ENCODE results near the gene CYB5D1. TPM values are rescaled to one million over a fixed set of nuclear protein-coding genes. Genes with fewer than 3 reads are reported as not detected.

CYB5D1 gene
- total and polyA plus RNA-seq, 2 experiments from 2014 or later = 12.2 to 14.1 TPM

DNA sequence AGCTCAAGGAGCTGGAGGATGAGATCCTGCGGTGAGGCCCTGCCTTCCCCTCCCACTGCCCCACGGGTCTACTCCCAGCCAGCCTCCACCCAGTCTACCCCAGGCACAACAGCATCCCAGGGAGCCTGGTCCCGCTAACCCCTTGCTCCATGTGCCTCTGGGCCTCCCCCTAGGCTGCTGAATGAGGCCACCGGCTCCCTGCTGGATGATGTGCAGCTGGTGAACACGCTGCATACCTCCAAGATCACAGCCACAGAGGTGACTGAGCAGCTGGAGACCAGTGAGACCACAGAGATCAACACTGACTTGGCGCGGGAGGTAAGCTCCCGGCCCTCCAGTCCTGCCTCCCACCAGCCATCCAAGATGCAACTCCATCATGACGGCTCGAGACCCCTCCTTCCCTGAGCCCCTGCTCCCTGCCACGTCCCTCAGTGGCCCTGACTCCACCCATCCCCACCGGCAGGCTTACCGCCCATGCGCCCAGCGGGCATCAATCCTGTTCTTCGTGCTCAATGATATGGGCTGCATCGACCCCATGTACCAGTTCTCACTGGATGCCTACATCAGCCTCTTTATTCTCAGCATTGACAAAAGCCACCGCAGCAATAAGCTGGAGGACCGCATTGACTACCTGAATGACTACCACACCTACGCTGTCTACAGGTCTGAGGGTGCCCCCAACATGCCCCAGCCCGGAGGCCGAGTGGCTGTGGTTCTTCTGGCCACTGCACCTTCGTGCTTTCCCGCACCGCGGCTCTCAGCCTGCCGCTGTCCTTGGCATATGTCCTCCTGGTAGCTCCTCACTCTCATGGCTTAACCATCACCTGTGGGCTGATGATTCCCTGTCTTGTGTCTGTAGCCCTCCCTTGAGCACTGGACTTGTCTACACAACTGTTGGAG, 38.8 kb upstream of the CYB5D1 start:
- Histone ChIP-seq H4K20me1 (ENCODE audit: insufficient read depth, poor library complexity, severe bottlenecking) (no peaks in the 10 kb centered on the region), H2AFZ (no peak overlapping the region), H3K79me2 (no peaks in the 10 kb centered on the region), H3K9me3 (ENCODE audit: low read depth) (no peaks in the 10 kb centered on the region), H3K4me1 (ENCODE audit: insufficient read depth) (peaks cover 9% of the 10 kb centered on the region), H3K36me3 (replicated peaks; ENCODE audit: insufficient read depth, low read depth) (no peaks in the 10 kb centered on the region), H3K4me3 (no peak overlapping the region), H3K4me2 (no peak overlapping the region), H3K9me2 (replicated peaks; ENCODE audit: insufficient read depth) (no peaks in the 10 kb centered on the region), H3K27ac (no peak overlapping the region), H3K27me3 (no peaks in the 10 kb centered on the region)
- 97% methylated on average over 25 of the region's 27 CpGs for WGBS (ENCODE audit: low lambda C conversion rate, missing lambda C conversion rate)
- DNase-seq (ENCODE audit: low spot score) = no peak
- TF ChIP-seq CTCF (IDR thresholded peaks at IDR 0.05; ENCODE audit: poor library complexity) = no peak
- no peak for TF ChIP-seq EZH2phosphoT487 (IDR thresholded peaks at IDR 0.05; ENCODE audit: low read depth, severe bottlenecking, unreplicated experiment)
- TF ChIP-seq EZH2 (IDR thresholded peaks at IDR 0.05; ENCODE audit: borderline replicate concordance) = no peak

GRCh38 chr17:7820231-7820630, 37.6 kb upstream of the CYB5D1 start:
- Histone ChIP-seq H3K4me2 (no peak overlapping the region), H3K36me3 (replicated peaks; ENCODE audit: insufficient read depth, low read depth) (no peaks in the 10 kb centered on the region), H3K4me1 (ENCODE audit: insufficient read depth) (peaks cover 9% of the 10 kb centered on the region), H4K20me1 (ENCODE audit: insufficient read depth, poor library complexity, severe bottlenecking) (no peaks in the 10 kb centered on the region), H3K9me2 (replicated peaks; ENCODE audit: insufficient read depth) (no peaks in the 10 kb centered on the region), H3K79me2 (no peaks in the 10 kb centered on the region), H3K4me3 (no peak overlapping the region), H2AFZ (no peak overlapping the region), H3K27me3 (no peaks in the 10 kb centered on the region), H3K9me3 (ENCODE audit: low read depth) (no peaks in the 10 kb centered on the region), H3K27ac (no peak overlapping the region)
- TF ChIP-seq CTCF (IDR thresholded peaks at IDR 0.05; ENCODE audit: poor library complexity) (no peak), EZH2phosphoT487 (IDR thresholded peaks at IDR 0.05; ENCODE audit: low read depth, severe bottlenecking, unreplicated experiment) (no peak), EZH2 (IDR thresholded peaks at IDR 0.05; ENCODE audit: borderline replicate concordance) (no peak)
- peak; percentile 1 for DNase-seq (ENCODE audit: low spot score)
- WGBS (ENCODE audit: low lambda C conversion rate, missing lambda C conversion rate) = 87% methylated on average over 5 of the region's 5 CpGs

GRCh38 chr17:7822126-7822525, 35.7 kb upstream of the CYB5D1 start:
- no peaks in the 10 kb centered on the region for H3K79me2 ChIP-seq
- no peaks in the 10 kb centered on the region for H3K9me2 ChIP-seq (replicated peaks; ENCODE audit: insufficient read depth)
- 80% methylated on average over 14 of the region's 14 CpGs for WGBS (ENCODE audit: low lambda C conversion rate, missing lambda C conversion rate)
- H4K20me1 ChIP-seq (ENCODE audit: insufficient read depth, poor library complexity, severe bottlenecking) = no peaks in the 10 kb centered on the region
- H3K27ac ChIP-seq = no peak overlapping the region
- no peak overlapping the region for H3K4me3 ChIP-seq
- no peaks in the 10 kb centered on the region for H3K36me3 ChIP-seq (replicated peaks; ENCODE audit: insufficient read depth, low read depth)
- H3K27me3 ChIP-seq = no peaks in the 10 kb centered on the region
- no peak for DNase-seq (ENCODE audit: low spot score)
- no peak for TF ChIP-seq CTCF (IDR thresholded peaks at IDR 0.05; ENCODE audit: poor library complexity)
- TF ChIP-seq EZH2 (IDR thresholded peaks at IDR 0.05; ENCODE audit: borderline replicate concordance) = no peak
- no peak for TF ChIP-seq EZH2phosphoT487 (IDR thresholded peaks at IDR 0.05; ENCODE audit: low read depth, severe bottlenecking, unreplicated experiment)
- H3K4me1 ChIP-seq (ENCODE audit: insufficient read depth) = peaks cover 3% of the 10 kb centered on the region
- no peaks in the 10 kb centered on the region for H3K9me3 ChIP-seq (ENCODE audit: low read depth)
- H2AFZ ChIP-seq = no peak overlapping the region
- no peak overlapping the region for H3K4me2 ChIP-seq
